HCT116 (cell line): ENCODE results near the gene AQP7. TPM values are rescaled to one million over a fixed set of nuclear protein-coding genes. Genes with fewer than 3 reads are reported as not detected.

Experiments
- ATAC-seq: fragments of 200-7000 bp; cut with Tn5 transposase; 2 replicates; pipeline ENCODE4 v1.9.1; 2020; ENCODE audit warnings: mild to moderate bottlenecking, moderate library complexity
- BruUV-seq: library from RNA; stranded (reverse); fragments of 400-500 nt; replicated peaks from 2 replicates; lab custom pipeline; 2021; lab: Mats Ljungman, UMichigan
- CTCF ChIA-PET: fragments of 300-600 bp; sonication (Branson Sonifier 250); formaldehyde crosslinking; loops from one replicate; lab custom pipeline; 2021; ENCODE audit warnings: antibody characterized with exemption; lab: Charles Lee
- POLR2A ChIA-PET: fragments of 300-600, 350-600 bp; sonication (Branson Sonifier 250); formaldehyde crosslinking; loops from one replicate; lab custom pipeline; 2021; ENCODE audit warnings: antibody characterized with exemption; lab: Charles Lee
- RAD21 ChIA-PET, 2 experiments: fragments of 300-600 bp; sonication (Branson Sonifier 250); formaldehyde crosslinking; loops; one replicate each; lab custom pipeline; 2023; ENCODE audit warnings: low total read pairs in 2 of 2; ENCODE audit not compliant: uncharacterized antibody in 2 of 2, unreplicated experiment in 2 of 2, low non-redundant PET in 1 of 2; lab: Charles Lee
- DNase-seq: peaks from one replicate; pipeline ENCODE4 v3.0.0-alpha.2; 2010; ENCODE audit warnings: low read depth, low spot score
- H2AFZ ChIP-seq: fragments of 200-600 bp; shearing (Covaris generic), sonication (generic); 2 replicates; pipeline ENCODE4 v1.6.1; 2017; ENCODE audit warnings: low read depth, mixed run types, mixed read lengths, antibody characterized with exemption, low read length; ENCODE audit not compliant: poor library complexity, severe bottlenecking
- H3K27ac ChIP-seq: 2 replicates; pipeline ENCODE4 v1.5.1; 2012; ENCODE audit warnings: low read depth, low read length
- H3K27me3 ChIP-seq: fragments of 200-600 bp; sonication (generic); 2 replicates; pipeline ENCODE4 v1.6.1; 2016; ENCODE audit warnings: mixed run types, low read length, mixed read lengths; ENCODE audit not compliant: insufficient read depth
- H3K36me3 ChIP-seq, 2 experiments: fragments of 200-500 bp in 1 of 2; fragments of 200-600 bp in 1 of 2; sonication (Bioruptor generic) in 1 of 2; sonication (generic) in 1 of 2; 2 replicates each; pipeline versions ENCODE4 v1.5.1 to v1.6.1; 2014 to 2016; ENCODE audit warnings: low read length in 2 of 2, inconsistent platforms in 1 of 2, mixed read lengths in 1 of 2, mixed run types in 1 of 2; ENCODE audit not compliant: insufficient read depth in 2 of 2, control insufficient read depth in 1 of 2
- H3K4me1 ChIP-seq, 2 experiments: fragments of 200-600 bp in 1 of 2; sonication (generic) in 1 of 2; 2 replicates each; pipeline versions ENCODE4 v1.5.1 to v1.6.1; 2012 to 2017; ENCODE audit warnings: low read length in 2 of 2, inconsistent platforms in 1 of 2, mild to moderate bottlenecking in 1 of 2, mixed read lengths in 1 of 2, mixed run types in 1 of 2, moderate library complexity in 1 of 2; ENCODE audit not compliant: insufficient read depth in 2 of 2, control insufficient read depth in 1 of 2
- H3K4me2 ChIP-seq: fragments of 200-600 bp; sonication (generic); 2 replicates; pipeline ENCODE4 v1.6.1; 2017; ENCODE audit warnings: mixed run types, low read length, mixed read lengths
- H3K4me3 ChIP-seq, 2 experiments: fragments of 200-600 bp in 1 of 2; sonication (generic) in 1 of 2; replicated peaks in 1 of 2; 2 replicates each; pipeline ENCODE4 v1.5.1; 2011 to 2016; ENCODE audit warnings: low read length in 2 of 2, control low read depth in 1 of 2, low read depth in 1 of 2, mild to moderate bottlenecking in 1 of 2, mixed read lengths in 1 of 2, mixed run types in 1 of 2
- H3K79me2 ChIP-seq: fragments of 200-600 bp; sonication (generic); 2 replicates; pipeline ENCODE4 v1.6.1; 2017; ENCODE audit warnings: mild to moderate bottlenecking, mixed run types, low read length, moderate library complexity, mixed read lengths; ENCODE audit not compliant: insufficient read depth
- H3K9ac ChIP-seq: fragments of 200-600 bp; sonication (generic); 2 replicates; pipeline ENCODE4 v1.6.1; 2016; ENCODE audit warnings: low read length, mixed read lengths
- H3K9me2 ChIP-seq: fragments of 200-600 bp; sonication (generic), shearing (Covaris generic); 2 replicates; pipeline ENCODE4 v1.6.1; 2017; ENCODE audit warnings: mixed run types, mild to moderate bottlenecking, moderate library complexity; ENCODE audit not compliant: insufficient read depth
- H3K9me3 ChIP-seq, 2 experiments: fragments of 200-500 bp in 1 of 2; fragments of 200-600 bp in 1 of 2; sonication (Bioruptor generic) in 1 of 2; sonication (generic) in 1 of 2; 2 replicates each; pipeline ENCODE4 v1.6.1; 2014 to 2017; ENCODE audit warnings: low read length in 2 of 2, mixed read lengths in 2 of 2, inconsistent platforms in 1 of 2, low read depth in 1 of 2, mild to moderate bottlenecking in 1 of 2, mixed run types in 1 of 2, moderate library complexity in 1 of 2; ENCODE audit not compliant: control insufficient read depth in 1 of 2, insufficient read depth in 1 of 2
- H4K20me1 ChIP-seq: fragments of 200-600 bp; sonication (generic), shearing (Covaris generic); 2 replicates; pipeline ENCODE4 v1.6.1; 2017; ENCODE audit warnings: mixed run types, mild to moderate bottlenecking, moderate library complexity; ENCODE audit not compliant: insufficient read depth
- CBX3 ChIP-seq: IDR thresholded peaks from 2 replicates; pipeline ENCODE4 v1.6.1; 2012; ENCODE audit warnings: low read depth
- CTCF ChIP-seq, 3 experiments: fragments of 200-600 bp in 1 of 3; sonication (generic) in 1 of 3; IDR thresholded peaks in 2 of 3; conservative IDR thresholded peaks in 1 of 3; 2 replicates each; pipeline ENCODE4 v1.5.1; 2012 to 2017; ENCODE audit warnings: low read depth in 2 of 3, low read length in 2 of 3, antibody characterized with exemption in 1 of 3, borderline replicate concordance in 1 of 3, control low read depth in 1 of 3, mild to moderate bottlenecking in 1 of 3, mixed read lengths in 1 of 3, mixed run types in 1 of 3, moderate library complexity in 1 of 3; ENCODE audit not compliant: insufficient read depth in 1 of 3
- EGR1 ChIP-seq: IDR thresholded peaks from 2 replicates; pipeline ENCODE4 v1.6.1; 2012; ENCODE audit warnings: low read depth
- ELF1 ChIP-seq: IDR thresholded peaks from 2 replicates; pipeline ENCODE4 v1.6.1; 2012; ENCODE audit warnings: low read depth, borderline replicate concordance
- EZH2 ChIP-seq: fragments of 200-600 bp; sonication (generic); IDR thresholded peaks from 2 replicates; pipeline ENCODE4 v1.6.1; 2017; ENCODE audit warnings: antibody characterized with exemption, mixed run types
- EZH2phosphoT487 ChIP-seq: fragments of 200-600 bp; IDR thresholded peaks from 2 replicates; pipeline ENCODE4 v1.6.1; 2018; ENCODE audit warnings: antibody characterized with exemption, borderline replicate concordance
- JUND ChIP-seq: IDR thresholded peaks from 2 replicates; pipeline ENCODE4 v1.6.1; 2012
- POLR2A ChIP-seq: IDR thresholded peaks from 2 replicates; pipeline ENCODE4 v1.7.0; 2011; ENCODE audit warnings: borderline replicate concordance; ENCODE audit not compliant: insufficient read depth, insufficient read length; ENCODE audit errors: extremely low read depth
- RAD21 ChIP-seq: IDR thresholded peaks from 2 replicates; pipeline ENCODE4 v1.6.1; 2012; ENCODE audit warnings: low read depth, mild to moderate bottlenecking
- SIN3A ChIP-seq: IDR thresholded peaks from 2 replicates; pipeline ENCODE4 v1.6.1; 2012; ENCODE audit warnings: low read depth
- ZBTB33 ChIP-seq: IDR thresholded peaks from 2 replicates; pipeline ENCODE4 v1.6.1; 2011; ENCODE audit warnings: mild to moderate bottlenecking, low read length, moderate library complexity; ENCODE audit not compliant: insufficient replicate concordance; ENCODE audit errors: extremely low read depth
- ZNF274 ChIP-seq: fragments of 200-500 bp; sonication (Bioruptor generic); IDR thresholded peaks from 2 replicates; pipeline ENCODE4 v1.6.1; 2014; ENCODE audit warnings: mild to moderate bottlenecking, low read depth, low read length, inconsistent platforms
- intact Hi-C: fragments of 100-400 bp; cut with micrococcal nuclease; formaldehyde crosslinking; loops from 2 replicates; pipeline ENCODE4 v1.10.0; 2022
- total RNA-seq: library from RNA; stranded (reverse); gene quantifications from one replicate; pipeline ENCODE4 v1.2.1, GENCODE V29; 2021; ENCODE audit not compliant: unreplicated experiment
- TF ChIP-seq, protein P1 (sequence below): IDR thresholded peaks from 2 replicates; pipeline ENCODE4 v1.6.1; 2012
- TF ChIP-seq, protein P2 (sequence below): IDR thresholded peaks from 2 replicates; pipeline ENCODE4 v1.6.1; 2012; ENCODE audit warnings: low read depth

Gene AQP7
- total RNA-seq, 1 experiment from 2014 or later: 0.96 TPM

DNA sequence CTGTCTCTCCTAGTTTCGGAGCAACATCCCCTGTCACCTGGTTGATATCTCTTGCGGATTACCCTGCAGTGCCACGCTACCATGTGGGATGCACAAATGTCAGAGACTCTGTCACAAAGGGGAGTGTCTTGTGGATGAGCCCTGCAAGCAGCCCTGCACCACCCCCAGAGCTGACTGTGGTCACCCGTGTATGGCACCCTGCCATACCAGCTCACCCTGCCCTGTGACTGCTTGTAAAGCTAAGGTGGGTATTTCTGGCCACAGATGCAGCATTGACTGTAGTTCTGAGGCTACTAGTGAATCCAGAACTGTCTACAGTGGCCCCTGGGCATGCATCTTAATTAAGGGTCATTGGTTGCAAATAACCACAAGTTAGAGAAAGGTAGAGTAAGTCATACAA lies 50.8 kb downstream of the AQP7 start:
- no TSS peak for BruUV-seq
- Histone ChIP-seq H3K27ac (no peak overlapping the region), H2AFZ (no peak overlapping the region), H3K79me2 (no peaks in the 10 kb centered on the region), H3K4me1 (no peaks in the 10 kb centered on the region), H3K4me3 (no peak overlapping the region), H3K9ac (no peak overlapping the region), H4K20me1 (no peaks in the 10 kb centered on the region), H3K9me3 (no peaks in the 10 kb centered on the region)
- POLR2A ChIA-PET: no interaction called here
- intact Hi-C loops: loop anchor here (10.0 kb wide), 1 partner anchor 63 kb away; no protein-coding TSS in a partner anchor
- CTCF ChIA-PET: no interaction called here
- ATAC-seq: peak; percentile 30; the same call in 1 of the 2 replicates
- TF ChIP-seq EGR1 (no peak), ZNF274 (no peak), POLR2A (no peak), JUND (no peak), CBX3 (no peak), SIN3A (no peak), ELF1 (no peak), EZH2phosphoT487 (no peak), ZBTB33 (no peak), RAD21 (no peak), CTCF (IDR thresholded peaks at IDR 0.05 in 2 of 3, conservative IDR thresholded peaks at IDR 0.05 in 1 of 3; ENCODE audit: borderline replicate concordance in 1 of 3, insufficient read depth in 1 of 3, low read depth in 2 of 3, low read length in 2 of 3) (no peak), EZH2 (no peak)
- TF ChIP-seq, protein P1, sequence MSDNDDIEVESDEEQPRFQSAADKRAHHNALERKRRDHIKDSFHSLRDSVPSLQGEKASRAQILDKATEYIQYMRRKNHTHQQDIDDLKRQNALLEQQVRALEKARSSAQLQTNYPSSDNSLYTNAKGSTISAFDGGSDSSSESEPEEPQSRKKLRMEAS: no peak
- TF ChIP-seq, protein P2, sequence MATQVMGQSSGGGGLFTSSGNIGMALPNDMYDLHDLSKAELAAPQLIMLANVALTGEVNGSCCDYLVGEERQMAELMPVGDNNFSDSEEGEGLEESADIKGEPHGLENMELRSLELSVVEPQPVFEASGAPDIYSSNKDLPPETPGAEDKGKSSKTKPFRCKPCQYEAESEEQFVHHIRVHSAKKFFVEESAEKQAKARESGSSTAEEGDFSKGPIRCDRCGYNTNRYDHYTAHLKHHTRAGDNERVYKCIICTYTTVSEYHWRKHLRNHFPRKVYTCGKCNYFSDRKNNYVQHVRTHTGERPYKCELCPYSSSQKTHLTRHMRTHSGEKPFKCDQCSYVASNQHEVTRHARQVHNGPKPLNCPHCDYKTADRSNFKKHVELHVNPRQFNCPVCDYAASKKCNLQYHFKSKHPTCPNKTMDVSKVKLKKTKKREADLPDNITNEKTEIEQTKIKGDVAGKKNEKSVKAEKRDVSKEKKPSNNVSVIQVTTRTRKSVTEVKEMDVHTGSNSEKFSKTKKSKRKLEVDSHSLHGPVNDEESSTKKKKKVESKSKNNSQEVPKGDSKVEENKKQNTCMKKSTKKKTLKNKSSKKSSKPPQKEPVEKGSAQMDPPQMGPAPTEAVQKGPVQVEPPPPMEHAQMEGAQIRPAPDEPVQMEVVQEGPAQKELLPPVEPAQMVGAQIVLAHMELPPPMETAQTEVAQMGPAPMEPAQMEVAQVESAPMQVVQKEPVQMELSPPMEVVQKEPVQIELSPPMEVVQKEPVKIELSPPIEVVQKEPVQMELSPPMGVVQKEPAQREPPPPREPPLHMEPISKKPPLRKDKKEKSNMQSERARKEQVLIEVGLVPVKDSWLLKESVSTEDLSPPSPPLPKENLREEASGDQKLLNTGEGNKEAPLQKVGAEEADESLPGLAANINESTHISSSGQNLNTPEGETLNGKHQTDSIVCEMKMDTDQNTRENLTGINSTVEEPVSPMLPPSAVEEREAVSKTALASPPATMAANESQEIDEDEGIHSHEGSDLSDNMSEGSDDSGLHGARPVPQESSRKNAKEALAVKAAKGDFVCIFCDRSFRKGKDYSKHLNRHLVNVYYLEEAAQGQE: no peak
- TF ChIP-seq, all 23 proteins: peak for 0
- no peak for DNase-seq
- no peaks in the 10 kb centered on the region for H3K27me3 ChIP-seq
- H3K36me3 ChIP-seq: peaks cover 14 to 18% of the 10 kb centered on the region in 2 experiments
- RAD21 ChIA-PET: no interaction called here
- H3K4me2 ChIP-seq: no peak overlapping the region
- H3K9me2 ChIP-seq: no peaks in the 10 kb centered on the region
